SK-N-SH treated with all-trans-retinoic acid at 6 μM for 48 hours (cell line): ENCODE results near the gene RAD51B.

Experiments used
- ATAC-seq: fragments of 200-7000 bp; cut with Tn5 transposase; 3 replicates; pipeline ENCODE4 v1.9.1; 2020; ENCODE audit warnings: mild to moderate bottlenecking, moderate library complexity
- ARNTL ChIP-seq: fragments of 450-650 bp; formaldehyde crosslinking; IDR thresholded peaks from 2 replicates; pipeline ENCODE4 v1.5.0; 2020; ENCODE audit warnings: low read depth, mild to moderate bottlenecking, moderate library complexity, borderline replicate concordance
- BACH2 ChIP-seq: fragments of 250-450 bp; sonication (Bioruptor Pico); IDR thresholded peaks from 2 replicates; pipeline ENCODE4 v1.9.0; 2021; ENCODE audit warnings: mild to moderate bottlenecking, borderline replicate concordance
- GLIS3 ChIP-seq: fragments of 250-450 bp; sonication (Bioruptor Pico); IDR thresholded peaks from 2 replicates; pipeline ENCODE4 v1.5.0; 2020; ENCODE audit warnings: mild to moderate bottlenecking, moderate library complexity
- ISL1 ChIP-seq: fragments of 250-450 bp; sonication (Bioruptor Pico); IDR thresholded peaks from 2 replicates; pipeline ENCODE4 v2.1.2; 2022; ENCODE audit warnings: mild to moderate bottlenecking, moderate library complexity
- OSR1 ChIP-seq: fragments of 250-450 bp; sonication (Bioruptor Pico); IDR thresholded peaks from 2 replicates; pipeline ENCODE4 v1.8.0; 2022; ENCODE audit warnings: moderate library complexity, mild to moderate bottlenecking, inconsistent platforms
- PPARA ChIP-seq: fragments of 250-450 bp; sonication (Bioruptor Pico); IDR thresholded peaks from 2 replicates; pipeline ENCODE4 v1.5.0; 2020; ENCODE audit warnings: mild to moderate bottlenecking, borderline replicate concordance
- RARB ChIP-seq: fragments of 250-450 bp; sonication (Bioruptor Pico); IDR thresholded peaks from 2 replicates; pipeline ENCODE4 v1.8.0; 2021; ENCODE audit warnings: mild to moderate bottlenecking, moderate library complexity
- SNAI2 ChIP-seq: fragments of 250-450 bp; sonication (Bioruptor Pico); IDR thresholded peaks from 2 replicates; pipeline ENCODE4 v1.5.0; 2020; ENCODE audit warnings: mild to moderate bottlenecking, moderate library complexity
- TCF4 ChIP-seq: fragments of 250-450 bp; sonication (Bioruptor Pico); IDR thresholded peaks from 2 replicates; pipeline ENCODE4 v1.8.0; 2021; ENCODE audit warnings: mild to moderate bottlenecking, moderate library complexity, borderline replicate concordance
- TOX ChIP-seq: fragments of 250-450 bp; sonication (Bioruptor Pico); IDR thresholded peaks from 2 replicates; pipeline ENCODE4 v1.8.0; 2021; ENCODE audit warnings: mild to moderate bottlenecking, moderate library complexity, borderline replicate concordance
- ZC3H10 ChIP-seq: fragments of 250-450 bp; sonication (Bioruptor Pico); IDR thresholded peaks from 2 replicates; pipeline ENCODE4 v1.5.1; 2021; ENCODE audit warnings: mild to moderate bottlenecking, moderate library complexity
- ZFP30 ChIP-seq: fragments of 450-650 bp; formaldehyde crosslinking; IDR thresholded peaks from 2 replicates; pipeline ENCODE4 v1.5.0; 2022; ENCODE audit warnings: mild to moderate bottlenecking, moderate library complexity
- ZNF70 ChIP-seq: fragments of 450-650 bp; formaldehyde crosslinking; IDR thresholded peaks from 2 replicates; pipeline ENCODE4 v1.5.0; 2020; ENCODE audit warnings: mild to moderate bottlenecking, moderate library complexity
- ZNF8 ChIP-seq: fragments of 450-650 bp; formaldehyde crosslinking; IDR thresholded peaks from 2 replicates; pipeline ENCODE4 v1.5.0; 2020; ENCODE audit warnings: mild to moderate bottlenecking, moderate library complexity
- TF ChIP-seq, protein P1 (sequence below): fragments of 250-450 bp; sonication (Bioruptor Pico); IDR thresholded peaks from 2 replicates; pipeline ENCODE4 v1.5.1; 2020; ENCODE audit warnings: low read depth, mild to moderate bottlenecking, moderate library complexity
- TF ChIP-seq, protein P2 (sequence below): fragments of 250-450 bp; sonication (Bioruptor Pico); IDR thresholded peaks from 2 replicates; pipeline ENCODE4 v1.5.0; 2020; ENCODE audit warnings: mild to moderate bottlenecking, moderate library complexity
- TF ChIP-seq, protein P3 (sequence below): fragments of 250-450 bp; sonication (Bioruptor Pico); IDR thresholded peaks from 2 replicates; pipeline ENCODE4 v1.8.0; 2021; ENCODE audit warnings: low read depth, mild to moderate bottlenecking, moderate library complexity, borderline replicate concordance
- TF ChIP-seq, protein P4 (sequence below): fragments of 250-450 bp; sonication (Bioruptor Pico); IDR thresholded peaks from 2 replicates; pipeline ENCODE4 v1.8.0; 2020; ENCODE audit warnings: mild to moderate bottlenecking, moderate library complexity, borderline replicate concordance
- TF ChIP-seq, protein P5 (sequence below): fragments of 250-450 bp; sonication (Bioruptor Pico); IDR thresholded peaks from 2 replicates; pipeline ENCODE4 v1.5.1; 2021; ENCODE audit warnings: mild to moderate bottlenecking, moderate library complexity

Gene RAD51B

DNA sequence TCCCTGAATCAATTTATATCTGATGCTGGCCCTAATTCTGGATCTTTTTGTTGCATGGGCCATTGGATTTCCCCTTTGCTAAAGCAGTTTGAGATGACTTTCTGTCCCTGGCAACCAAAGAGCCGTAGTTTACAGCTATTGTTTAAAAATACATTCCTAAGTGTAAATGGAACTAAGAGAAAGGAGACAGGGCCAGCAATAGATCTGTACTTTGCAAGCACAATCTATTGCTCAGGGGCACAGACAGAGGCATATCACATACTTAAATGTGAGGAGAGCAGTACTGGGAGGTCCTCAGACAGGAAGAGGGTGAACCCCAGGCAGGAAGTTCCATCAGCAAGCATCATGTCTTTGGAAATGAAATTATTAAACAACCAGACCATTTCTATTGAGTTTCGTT, 846.7 kb downstream of the RAD51B start:
- TF ChIP-seq, protein P1, sequence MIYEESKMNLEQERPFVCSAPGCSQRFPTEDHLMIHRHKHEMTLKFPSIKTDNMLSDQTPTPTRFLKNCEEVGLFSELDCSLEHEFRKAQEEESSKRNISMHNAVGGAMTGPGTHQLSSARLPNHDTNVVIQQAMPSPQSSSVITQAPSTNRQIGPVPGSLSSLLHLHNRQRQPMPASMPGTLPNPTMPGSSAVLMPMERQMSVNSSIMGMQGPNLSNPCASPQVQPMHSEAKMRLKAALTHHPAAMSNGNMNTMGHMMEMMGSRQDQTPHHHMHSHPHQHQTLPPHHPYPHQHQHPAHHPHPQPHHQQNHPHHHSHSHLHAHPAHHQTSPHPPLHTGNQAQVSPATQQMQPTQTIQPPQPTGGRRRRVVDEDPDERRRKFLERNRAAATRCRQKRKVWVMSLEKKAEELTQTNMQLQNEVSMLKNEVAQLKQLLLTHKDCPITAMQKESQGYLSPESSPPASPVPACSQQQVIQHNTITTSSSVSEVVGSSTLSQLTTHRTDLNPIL (CRISPR knock-in tag), result no peak
- TF ChIP-seq ZFP30 (CRISPR knock-in tag) (no peak), OSR1 (no peak), ZNF8 (CRISPR knock-in tag) (no peak), RARB (no peak), ISL1 (CRISPR knock-in tag) (no peak), BACH2 (CRISPR knock-in tag) (no peak), ZNF70 (CRISPR knock-in tag) (no peak), SNAI2 (no peak), PPARA (CRISPR knock-in tag) (no peak), TCF4 (CRISPR knock-in tag) (no peak), ZC3H10 (no peak)
- TF ChIP-seq, protein P2, sequence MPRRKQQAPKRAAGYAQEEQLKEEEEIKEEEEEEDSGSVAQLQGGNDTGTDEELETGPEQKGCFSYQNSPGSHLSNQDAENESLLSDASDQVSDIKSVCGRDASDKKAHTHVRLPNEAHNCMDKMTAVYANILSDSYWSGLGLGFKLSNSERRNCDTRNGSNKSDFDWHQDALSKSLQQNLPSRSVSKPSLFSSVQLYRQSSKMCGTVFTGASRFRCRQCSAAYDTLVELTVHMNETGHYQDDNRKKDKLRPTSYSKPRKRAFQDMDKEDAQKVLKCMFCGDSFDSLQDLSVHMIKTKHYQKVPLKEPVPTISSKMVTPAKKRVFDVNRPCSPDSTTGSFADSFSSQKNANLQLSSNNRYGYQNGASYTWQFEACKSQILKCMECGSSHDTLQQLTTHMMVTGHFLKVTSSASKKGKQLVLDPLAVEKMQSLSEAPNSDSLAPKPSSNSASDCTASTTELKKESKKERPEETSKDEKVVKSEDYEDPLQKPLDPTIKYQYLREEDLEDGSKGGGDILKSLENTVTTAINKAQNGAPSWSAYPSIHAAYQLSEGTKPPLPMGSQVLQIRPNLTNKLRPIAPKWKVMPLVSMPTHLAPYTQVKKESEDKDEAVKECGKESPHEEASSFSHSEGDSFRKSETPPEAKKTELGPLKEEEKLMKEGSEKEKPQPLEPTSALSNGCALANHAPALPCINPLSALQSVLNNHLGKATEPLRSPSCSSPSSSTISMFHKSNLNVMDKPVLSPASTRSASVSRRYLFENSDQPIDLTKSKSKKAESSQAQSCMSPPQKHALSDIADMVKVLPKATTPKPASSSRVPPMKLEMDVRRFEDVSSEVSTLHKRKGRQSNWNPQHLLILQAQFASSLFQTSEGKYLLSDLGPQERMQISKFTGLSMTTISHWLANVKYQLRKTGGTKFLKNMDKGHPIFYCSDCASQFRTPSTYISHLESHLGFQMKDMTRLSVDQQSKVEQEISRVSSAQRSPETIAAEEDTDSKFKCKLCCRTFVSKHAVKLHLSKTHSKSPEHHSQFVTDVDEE, result no peak
- TF ChIP-seq, protein P3, sequence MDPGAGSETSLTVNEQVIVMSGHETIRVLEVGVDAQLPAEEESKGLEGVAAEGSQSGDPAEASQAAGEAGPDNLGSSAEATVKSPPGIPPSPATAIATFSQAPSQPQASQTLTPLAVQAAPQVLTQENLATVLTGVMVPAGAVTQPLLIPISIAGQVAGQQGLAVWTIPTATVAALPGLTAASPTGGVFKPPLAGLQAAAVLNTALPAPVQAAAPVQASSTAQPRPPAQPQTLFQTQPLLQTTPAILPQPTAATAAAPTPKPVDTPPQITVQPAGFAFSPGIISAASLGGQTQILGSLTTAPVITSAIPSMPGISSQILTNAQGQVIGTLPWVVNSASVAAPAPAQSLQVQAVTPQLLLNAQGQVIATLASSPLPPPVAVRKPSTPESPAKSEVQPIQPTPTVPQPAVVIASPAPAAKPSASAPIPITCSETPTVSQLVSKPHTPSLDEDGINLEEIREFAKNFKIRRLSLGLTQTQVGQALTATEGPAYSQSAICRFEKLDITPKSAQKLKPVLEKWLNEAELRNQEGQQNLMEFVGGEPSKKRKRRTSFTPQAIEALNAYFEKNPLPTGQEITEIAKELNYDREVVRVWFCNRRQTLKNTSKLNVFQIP (CRISPR knock-in tag), result no peak
- TF ChIP-seq, protein P4, sequence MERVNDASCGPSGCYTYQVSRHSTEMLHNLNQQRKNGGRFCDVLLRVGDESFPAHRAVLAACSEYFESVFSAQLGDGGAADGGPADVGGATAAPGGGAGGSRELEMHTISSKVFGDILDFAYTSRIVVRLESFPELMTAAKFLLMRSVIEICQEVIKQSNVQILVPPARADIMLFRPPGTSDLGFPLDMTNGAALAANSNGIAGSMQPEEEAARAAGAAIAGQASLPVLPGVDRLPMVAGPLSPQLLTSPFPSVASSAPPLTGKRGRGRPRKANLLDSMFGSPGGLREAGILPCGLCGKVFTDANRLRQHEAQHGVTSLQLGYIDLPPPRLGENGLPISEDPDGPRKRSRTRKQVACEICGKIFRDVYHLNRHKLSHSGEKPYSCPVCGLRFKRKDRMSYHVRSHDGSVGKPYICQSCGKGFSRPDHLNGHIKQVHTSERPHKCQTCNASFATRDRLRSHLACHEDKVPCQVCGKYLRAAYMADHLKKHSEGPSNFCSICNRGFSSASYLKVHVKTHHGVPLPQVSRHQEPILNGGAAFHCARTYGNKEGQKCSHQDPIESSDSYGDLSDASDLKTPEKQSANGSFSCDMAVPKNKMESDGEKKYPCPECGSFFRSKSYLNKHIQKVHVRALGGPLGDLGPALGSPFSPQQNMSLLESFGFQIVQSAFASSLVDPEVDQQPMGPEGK (CRISPR knock-in tag), result no peak
- TF ChIP-seq, protein P5, sequence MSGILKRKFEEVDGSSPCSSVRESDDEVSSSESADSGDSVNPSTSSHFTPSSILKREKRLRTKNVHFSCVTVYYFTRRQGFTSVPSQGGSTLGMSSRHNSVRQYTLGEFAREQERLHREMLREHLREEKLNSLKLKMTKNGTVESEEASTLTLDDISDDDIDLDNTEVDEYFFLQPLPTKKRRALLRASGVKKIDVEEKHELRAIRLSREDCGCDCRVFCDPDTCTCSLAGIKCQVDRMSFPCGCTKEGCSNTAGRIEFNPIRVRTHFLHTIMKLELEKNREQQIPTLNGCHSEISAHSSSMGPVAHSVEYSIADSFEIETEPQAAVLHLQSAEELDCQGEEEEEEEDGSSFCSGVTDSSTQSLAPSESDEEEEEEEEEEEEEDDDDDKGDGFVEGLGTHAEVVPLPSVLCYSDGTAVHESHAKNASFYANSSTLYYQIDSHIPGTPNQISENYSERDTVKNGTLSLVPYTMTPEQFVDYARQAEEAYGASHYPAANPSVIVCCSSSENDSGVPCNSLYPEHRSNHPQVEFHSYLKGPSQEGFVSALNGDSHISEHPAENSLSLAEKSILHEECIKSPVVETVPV (CRISPR knock-in tag), result no peak
- ATAC-seq, result no peak; the same call in 2 of the 3 replicates

DNA sequence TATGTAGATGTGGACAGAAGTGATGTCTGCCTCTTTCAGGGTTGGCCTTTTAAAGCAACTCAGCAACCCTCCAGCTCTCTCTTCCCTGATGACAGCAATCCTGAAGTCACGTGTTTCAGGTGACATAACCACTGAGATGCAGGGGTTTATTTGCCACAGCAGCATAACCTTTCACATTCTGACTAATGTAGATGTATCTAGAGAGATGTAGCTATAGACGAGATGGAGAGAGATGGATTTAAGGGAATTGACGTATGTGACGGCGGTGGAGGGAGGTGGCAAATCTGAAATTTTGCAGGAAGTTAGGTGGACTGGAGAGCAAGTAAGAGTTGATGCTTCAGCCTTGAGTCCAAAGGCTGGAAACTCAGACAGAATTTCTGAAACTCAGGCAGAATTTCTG, 847.3 kb downstream of the RAD51B start:
- ATAC-seq, result no peak
- TF ChIP-seq TOX (CRISPR knock-in tag), result no peak
- TF ChIP-seq ZFP30 (CRISPR knock-in tag), result no peak
- no peak for TF ChIP-seq ARNTL (CRISPR knock-in tag)
- no peak for TF ChIP-seq GLIS3 (CRISPR knock-in tag)

DNA sequence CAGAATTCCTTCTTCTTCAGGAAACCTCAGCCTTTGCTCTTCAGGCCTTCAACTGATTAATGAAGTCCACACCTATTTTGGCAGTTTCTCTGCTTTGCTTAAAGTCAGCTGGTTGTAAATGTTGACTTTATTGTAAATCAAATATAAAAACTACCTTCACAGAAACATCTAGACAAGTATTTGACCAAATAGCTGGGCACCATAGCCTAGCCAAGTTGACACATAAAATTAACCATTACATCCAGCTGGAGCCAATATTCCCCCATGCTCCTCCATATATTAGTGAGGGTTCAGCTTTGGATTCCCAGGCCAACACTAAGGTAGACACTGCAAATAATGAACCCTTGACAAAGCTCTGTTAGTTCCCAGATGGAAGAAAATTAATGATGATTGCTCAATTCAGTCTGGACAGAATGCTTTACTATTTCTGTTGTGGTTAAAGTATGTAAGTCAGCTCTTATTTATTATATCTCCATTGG, 847.8 kb downstream of the RAD51B start:
- TF ChIP-seq, protein P3 (CRISPR knock-in tag), result no peak
- TF ChIP-seq, protein P5 (CRISPR knock-in tag), result no peak
- no peak; the same call in 1 of the 3 replicates for ATAC-seq
